Measurements from ENCODE around the gene RPEL1. TPM values are rescaled to one million over a fixed set of nuclear protein-coding genes. Genes with fewer than 3 reads are reported as not detected.

The RPEL1 gene
- total RNA-seq, 1 donor from 2014 or later: not detected

DNA sequence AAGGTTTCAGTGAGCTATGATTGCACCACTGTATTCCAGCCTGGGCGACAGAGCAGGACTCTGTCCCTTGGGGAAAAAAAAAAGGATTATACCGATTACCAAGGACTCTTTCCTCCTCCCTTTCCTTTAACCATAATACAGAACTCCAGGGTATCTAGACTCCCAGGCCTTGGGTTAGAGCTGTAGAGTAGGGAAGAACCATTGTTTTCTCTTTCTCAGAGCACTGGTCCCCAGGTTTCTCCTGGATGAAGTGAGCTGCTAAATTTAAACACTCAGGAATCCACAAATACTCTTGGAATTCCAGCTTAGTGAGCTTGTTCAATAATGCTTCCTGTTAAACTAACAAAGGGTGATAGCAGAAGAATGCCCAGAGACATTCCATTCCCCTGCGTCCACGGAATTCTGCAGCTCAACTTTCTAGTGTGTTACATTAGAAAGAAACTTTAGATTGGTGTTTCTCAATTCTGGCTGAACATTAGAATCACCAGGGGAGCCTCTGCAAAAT, 14.6 kb upstream of the RPEL1 start:
- H3K4me1 Mint-ChIP-seq (ENCODE audit: low read depth): peaks cover 14% of the 10 kb centered on the region
- no peak for DNase-seq (ENCODE audit: low spot score, unreplicated experiment)
- no peak for TF ChIP-seq CTCF (IDR thresholded peaks at IDR 0.05; ENCODE audit: unreplicated experiment)
- no peaks in the 10 kb centered on the region for H3K27me3 Mint-ChIP-seq
- H3K27ac Mint-ChIP-seq: peak overlapping the region; percentile 98
- no peaks in the 10 kb centered on the region for H3K9me3 Mint-ChIP-seq (ENCODE audit: low read depth)
- H3K36me3 Mint-ChIP-seq (ENCODE audit: insufficient read depth): no peaks in the 10 kb centered on the region
- no peak overlapping the region for H3K4me3 Mint-ChIP-seq (ENCODE audit: low read depth)

GRCh38 chr10:103232131-103232673, 13.5 kb upstream of the RPEL1 start:
- DNase-seq (ENCODE audit: low spot score, unreplicated experiment): no peak
- H3K36me3 Mint-ChIP-seq (ENCODE audit: insufficient read depth): no peaks in the 10 kb centered on the region
- no peak overlapping the region for H3K4me3 Mint-ChIP-seq (ENCODE audit: low read depth)
- H3K9me3 Mint-ChIP-seq (ENCODE audit: low read depth): no peaks in the 10 kb centered on the region
- peak overlapping the region; percentile 98 for H3K27ac Mint-ChIP-seq
- TF ChIP-seq CTCF (IDR thresholded peaks at IDR 0.05; ENCODE audit: unreplicated experiment): no peak
- H3K4me1 Mint-ChIP-seq (ENCODE audit: low read depth): peaks cover 14% of the 10 kb centered on the region
- H3K27me3 Mint-ChIP-seq: no peaks in the 10 kb centered on the region

DNA sequence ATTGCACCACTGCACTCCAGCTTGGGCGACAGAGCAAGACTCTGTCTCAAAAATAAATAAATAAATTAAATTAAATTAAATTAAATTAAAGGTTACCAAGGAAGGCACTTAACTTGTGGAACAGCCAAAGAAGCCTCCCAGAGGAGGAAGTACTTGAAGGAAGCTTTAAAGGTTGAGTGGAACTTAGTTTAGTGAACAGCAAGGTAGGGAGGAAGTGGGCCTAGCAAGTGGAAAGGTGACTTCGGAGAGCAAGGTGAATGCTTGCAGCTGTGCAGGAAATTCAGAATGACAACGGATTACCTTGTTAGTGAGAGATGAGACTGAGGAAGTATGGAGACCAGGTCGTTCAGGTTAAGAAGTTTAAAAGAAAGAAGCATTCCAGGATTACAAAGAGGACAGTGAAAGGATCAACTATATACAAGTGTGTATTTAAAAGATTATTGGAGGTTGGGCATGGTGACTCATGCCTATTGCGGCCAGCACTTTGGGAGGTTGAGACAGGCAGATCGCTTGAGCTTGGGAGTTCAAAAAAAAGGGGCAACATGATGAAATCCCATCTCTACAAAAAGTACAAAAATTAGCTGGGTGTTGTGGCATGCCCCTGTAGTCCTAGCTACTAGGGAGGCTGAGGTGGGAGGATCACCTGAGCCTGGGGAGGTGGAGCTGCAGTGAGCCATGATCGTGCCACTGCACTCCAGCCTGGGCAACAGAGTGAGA, 12.8 kb upstream of the RPEL1 start:
- H3K4me1 Mint-ChIP-seq (ENCODE audit: low read depth): peaks cover 14% of the 10 kb centered on the region
- TF ChIP-seq CTCF (IDR thresholded peaks at IDR 0.05; ENCODE audit: unreplicated experiment): no peak
- H3K27ac Mint-ChIP-seq: no peak overlapping the region

GRCh38 chr10:103235775-103236174, 9.9 kb upstream of the RPEL1 start:
- Mint-ChIP-seq H3K4me3 (ENCODE audit: low read depth) (no peak overlapping the region), H3K27me3 (no peaks in the 10 kb centered on the region), H3K27ac (no peak overlapping the region), H3K4me1 (ENCODE audit: low read depth) (peaks cover 26% of the 10 kb centered on the region), H3K36me3 (ENCODE audit: insufficient read depth) (no peaks in the 10 kb centered on the region), H3K9me3 (ENCODE audit: low read depth) (no peaks in the 10 kb centered on the region)
- no peak for TF ChIP-seq CTCF (IDR thresholded peaks at IDR 0.05; ENCODE audit: unreplicated experiment)
- no peak for DNase-seq (ENCODE audit: low spot score, unreplicated experiment)

More for the DNA sequence above, 12.8 kb upstream of the RPEL1 start:
- Mint-ChIP-seq H3K9me3 (ENCODE audit: low read depth) (no peaks in the 10 kb centered on the region), H3K27me3 (no peaks in the 10 kb centered on the region), H3K36me3 (ENCODE audit: insufficient read depth) (no peaks in the 10 kb centered on the region), H3K4me3 (ENCODE audit: low read depth) (no peak overlapping the region)
- DNase-seq (ENCODE audit: low spot score, unreplicated experiment): no peak

DNA sequence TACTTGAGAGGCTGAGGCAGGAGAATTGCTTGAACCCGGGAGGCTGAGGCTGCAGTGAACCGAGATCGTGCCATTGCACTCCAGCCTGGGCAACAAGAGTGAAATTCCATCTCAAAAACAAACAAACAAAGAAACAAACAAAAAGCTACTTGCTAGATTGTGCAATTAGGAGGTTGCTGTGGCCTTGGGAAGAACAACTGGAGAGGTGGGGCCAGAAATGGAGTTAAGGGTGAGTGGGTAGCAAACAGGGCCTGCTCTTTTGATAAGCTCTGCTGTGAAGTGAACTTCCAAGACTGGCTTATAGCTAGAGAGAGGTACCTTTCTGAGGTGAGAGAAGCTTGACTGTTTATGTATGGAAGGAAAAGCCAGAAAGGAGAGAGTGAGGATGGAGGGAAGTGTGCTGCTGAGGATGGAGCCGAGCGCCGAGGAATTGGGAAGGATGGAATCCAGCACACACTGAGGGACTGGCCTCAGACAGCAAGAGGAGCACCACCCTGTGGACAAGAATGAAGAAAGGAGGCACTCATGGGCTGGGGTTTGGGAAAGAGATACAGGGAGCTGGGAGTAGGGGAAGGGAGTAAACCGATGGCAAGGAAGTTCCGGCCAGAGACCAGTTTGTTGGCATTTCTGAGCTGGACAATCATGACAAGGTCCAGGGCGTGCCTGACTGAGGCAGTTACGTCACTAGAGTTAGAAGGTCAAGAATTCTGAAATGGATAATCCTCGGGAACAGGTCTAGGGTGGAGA, 7.0 kb upstream of the RPEL1 start:
- TF ChIP-seq CTCF (IDR thresholded peaks at IDR 0.05; ENCODE audit: unreplicated experiment): peak; percentile 13
- Mint-ChIP-seq H3K36me3 (ENCODE audit: insufficient read depth) (no peaks in the 10 kb centered on the region), H3K9me3 (ENCODE audit: low read depth) (no peaks in the 10 kb centered on the region), H3K27ac (peak overlapping the region; percentile 58), H3K4me1 (ENCODE audit: low read depth) (peaks cover 23% of the 10 kb centered on the region), H3K4me3 (ENCODE audit: low read depth) (no peak overlapping the region), H3K27me3 (no peaks in the 10 kb centered on the region)
- DNase-seq (ENCODE audit: low spot score, unreplicated experiment): no peak

Measured in progenitor cell of endocrine pancreas (in vitro differentiated cells).